ENCODE results near the gene AP5Z1.

AP5Z1 gene

DNA sequence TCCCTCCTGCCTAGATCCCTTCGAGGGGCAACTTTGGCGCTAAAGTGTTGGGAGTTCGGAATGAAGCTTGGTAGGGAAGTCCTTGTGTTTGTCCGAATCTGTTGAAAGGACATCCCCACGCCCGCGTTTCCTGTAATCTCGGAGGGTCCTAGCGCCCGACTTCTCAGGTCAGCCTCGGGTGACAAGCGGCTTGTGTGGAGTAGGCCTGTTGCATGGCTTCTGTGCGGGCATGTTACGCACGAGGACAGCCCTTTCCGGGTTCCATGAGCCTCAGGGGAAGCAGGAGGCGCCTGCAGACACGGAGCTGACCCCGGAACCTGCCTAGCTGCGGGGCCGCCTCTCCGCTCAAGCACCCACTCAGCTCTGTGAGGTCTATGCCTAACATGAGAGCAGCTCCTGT is 28.4 kb upstream of the AP5Z1 start:
- DNase-seq: no peak

GRCh38 chr7:4747746-4748145 is 27.7 kb upstream of the AP5Z1 start:
- no peak for DNase-seq

DNA sequence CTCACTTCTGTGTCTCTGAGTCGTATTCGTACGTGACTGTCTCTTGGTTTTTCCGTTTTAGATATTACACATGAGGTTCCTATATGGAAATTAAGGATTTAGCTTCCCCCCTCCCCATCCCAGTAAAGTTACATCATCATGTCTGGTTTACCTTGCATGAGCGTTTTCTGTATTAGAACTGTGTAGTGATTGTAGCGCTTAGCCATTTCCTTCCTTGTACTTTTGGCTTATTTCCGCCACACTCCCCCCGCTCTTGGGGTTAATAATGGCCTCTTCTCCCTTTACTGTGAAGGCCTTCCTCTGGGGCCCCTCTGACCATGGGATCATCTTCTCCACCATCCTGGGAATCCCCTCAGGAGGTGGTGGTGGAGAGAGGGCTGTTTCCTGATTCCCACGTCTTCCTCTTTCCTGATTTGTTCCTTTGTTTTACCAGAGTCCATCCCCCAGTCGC is 27.2 kb upstream of the AP5Z1 start:
- no peak for DNase-seq

DNA sequence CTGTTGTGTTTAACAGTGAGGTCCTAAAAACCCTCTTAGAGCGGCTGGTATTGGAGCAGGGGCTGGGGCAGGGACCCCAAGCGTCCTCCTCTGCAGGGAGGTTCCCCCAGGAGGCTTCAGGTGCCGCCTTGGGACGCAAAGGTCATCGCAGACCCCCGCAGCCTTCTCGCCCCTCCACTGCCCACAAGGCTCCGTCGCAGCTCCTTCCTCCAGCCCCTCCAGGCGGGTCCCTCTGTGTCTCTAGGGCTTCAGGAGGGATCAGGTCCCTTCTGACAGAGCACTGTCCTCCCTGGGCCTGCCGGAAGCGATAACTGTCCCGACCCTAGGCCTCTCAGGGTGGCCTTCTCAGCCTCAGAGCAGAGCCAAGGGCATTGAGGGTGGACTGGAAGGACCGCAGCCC is 26.1 kb upstream of the AP5Z1 start:
- DNase-seq: no peak

DNA sequence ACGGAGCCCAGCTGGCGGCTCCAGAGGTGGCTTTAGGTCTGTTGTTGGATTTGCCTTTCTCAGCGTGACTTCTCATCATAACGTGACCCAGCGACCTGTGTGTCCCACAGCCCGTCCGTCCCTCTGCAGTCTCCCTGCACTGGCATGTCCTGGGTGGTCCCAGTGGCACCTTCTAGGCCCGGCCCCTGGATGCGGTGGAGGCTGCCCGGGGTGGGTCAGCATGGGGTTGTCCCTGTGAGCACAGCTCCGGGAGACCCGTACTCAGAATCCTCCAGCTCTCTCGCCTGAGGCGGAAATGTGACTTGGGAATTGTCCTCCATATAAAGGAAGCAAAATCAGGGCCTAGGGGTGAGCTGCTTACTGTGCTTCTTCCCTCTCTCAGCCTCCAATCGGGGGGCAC is 25.6 kb upstream of the AP5Z1 start:
- DNase-seq: no peak

GRCh38 chr7:4751398-4751947 is 23.9 kb upstream of the AP5Z1 start:
- no peak for DNase-seq

- peak; percentile 80 for DNase-seq
Observed at GRCh38 chr7:4753598-4754432, 21.6 kb upstream of the AP5Z1 start.

DNA sequence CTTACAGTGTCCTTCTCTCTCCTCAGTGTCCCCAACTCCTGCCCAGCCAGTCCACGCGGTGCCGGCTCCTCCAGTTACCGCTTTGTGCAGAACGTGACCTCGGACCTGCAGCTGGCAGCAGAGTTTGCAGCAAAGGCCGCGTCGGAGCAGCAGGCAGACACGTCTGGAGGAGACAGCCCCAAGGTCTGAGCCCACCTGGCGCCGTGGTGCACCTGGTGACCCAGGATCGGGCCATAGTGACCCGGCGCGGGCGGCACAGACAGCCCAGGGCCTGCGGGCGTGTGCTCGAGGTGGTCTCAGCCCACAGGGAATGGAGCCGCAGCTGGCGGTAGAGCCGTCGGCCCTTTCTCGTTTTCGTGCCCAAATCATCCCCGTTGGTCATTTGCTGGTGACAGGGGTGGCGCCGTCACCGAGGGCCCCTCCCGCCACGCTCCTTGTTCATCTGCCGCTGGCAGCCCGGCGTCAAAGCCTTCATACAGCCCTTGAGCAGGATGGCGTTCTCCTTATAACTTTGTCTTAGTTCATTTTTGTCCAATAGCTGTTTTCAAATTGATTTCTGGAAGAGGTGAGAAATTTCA is 20.9 kb upstream of the AP5Z1 start:
- DNase-seq: no peak

DNA sequence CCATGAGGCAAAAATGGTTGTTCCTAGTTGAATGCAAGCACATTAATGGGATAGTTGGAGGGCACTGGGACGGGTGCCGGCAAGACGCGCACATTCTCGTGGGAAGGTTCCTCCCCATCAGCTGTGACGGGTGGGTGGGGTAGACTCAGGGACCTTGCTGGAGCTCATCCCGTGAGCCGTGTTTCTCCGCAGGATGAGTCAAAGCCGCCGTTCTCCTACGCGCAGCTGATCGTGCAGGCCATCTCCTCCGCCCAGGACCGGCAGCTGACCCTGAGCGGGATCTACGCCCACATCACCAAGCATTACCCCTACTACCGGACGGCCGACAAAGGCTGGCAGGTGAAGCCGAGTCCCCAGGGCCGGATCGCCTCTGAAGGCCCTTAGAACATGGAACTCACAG is 20.4 kb upstream of the AP5Z1 start:
- no peak for DNase-seq

- DNase-seq: no peak
Observed at GRCh38 chr7:4758111-4758510, 17.3 kb upstream of the AP5Z1 start.

DNA sequence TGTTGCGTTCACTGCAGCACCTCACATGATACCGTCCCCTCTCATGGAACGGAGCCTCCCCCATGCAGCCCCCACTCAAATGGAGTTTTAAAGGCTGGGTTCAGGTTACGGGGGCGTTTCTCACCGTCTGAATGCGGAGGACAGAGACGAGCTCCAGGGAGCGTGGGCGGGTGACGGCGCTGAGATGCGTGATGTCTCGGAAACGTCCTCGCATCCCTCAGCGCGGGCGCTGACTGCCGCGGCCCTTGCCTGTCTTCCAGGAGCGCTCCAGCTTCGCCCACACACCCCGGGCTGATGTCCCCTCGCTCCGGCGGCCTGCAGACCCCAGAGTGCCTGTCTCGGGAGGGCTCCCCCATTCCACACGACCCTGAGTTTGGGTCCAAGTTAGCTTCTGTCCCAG is 16.6 kb upstream of the AP5Z1 start:
- DNase-seq: no peak

DNA sequence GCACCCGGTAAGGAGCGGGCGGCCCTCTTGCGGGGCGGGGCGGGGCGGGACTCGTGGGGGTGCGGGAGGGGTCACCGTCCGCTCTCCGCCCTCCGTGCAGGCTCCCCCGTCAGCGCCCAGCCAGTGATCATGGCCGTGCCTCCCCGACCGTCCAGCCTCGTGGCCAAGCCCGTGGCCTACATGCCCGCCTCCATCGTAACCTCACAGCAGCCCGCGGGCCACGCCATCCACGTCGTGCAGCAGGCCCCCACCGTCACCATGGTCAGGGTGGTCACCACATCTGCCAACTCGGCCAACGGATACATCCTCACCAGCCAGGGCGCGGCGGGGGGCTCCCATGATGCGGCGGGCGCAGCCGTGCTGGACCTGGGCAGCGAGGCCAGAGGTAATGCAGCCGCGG is 16.2 kb upstream of the AP5Z1 start:
- no peak for DNase-seq

DNA sequence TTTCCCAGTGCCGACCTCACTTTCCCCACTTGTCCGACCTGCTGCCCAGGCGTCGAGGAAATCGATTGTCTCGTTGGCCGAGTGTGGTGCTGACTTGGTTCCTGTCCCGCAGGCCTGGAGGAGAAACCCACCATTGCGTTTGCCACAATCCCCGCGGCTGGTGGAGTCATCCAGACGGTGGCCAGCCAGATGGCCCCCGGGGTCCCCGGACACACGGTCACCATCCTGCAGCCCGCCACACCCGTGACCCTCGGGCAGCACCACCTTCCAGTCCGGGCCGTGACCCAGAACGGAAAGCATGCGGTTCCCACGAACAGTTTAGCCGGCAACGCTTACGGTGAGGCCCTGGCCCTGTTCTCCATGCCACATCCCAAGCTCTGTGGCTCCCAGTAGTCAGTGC is 14.5 kb upstream of the AP5Z1 start:
- no peak for DNase-seq

GRCh38 chr7:4762121-4763055 is 13.0 kb upstream of the AP5Z1 start:
- DNase-seq: no peak

DNA sequence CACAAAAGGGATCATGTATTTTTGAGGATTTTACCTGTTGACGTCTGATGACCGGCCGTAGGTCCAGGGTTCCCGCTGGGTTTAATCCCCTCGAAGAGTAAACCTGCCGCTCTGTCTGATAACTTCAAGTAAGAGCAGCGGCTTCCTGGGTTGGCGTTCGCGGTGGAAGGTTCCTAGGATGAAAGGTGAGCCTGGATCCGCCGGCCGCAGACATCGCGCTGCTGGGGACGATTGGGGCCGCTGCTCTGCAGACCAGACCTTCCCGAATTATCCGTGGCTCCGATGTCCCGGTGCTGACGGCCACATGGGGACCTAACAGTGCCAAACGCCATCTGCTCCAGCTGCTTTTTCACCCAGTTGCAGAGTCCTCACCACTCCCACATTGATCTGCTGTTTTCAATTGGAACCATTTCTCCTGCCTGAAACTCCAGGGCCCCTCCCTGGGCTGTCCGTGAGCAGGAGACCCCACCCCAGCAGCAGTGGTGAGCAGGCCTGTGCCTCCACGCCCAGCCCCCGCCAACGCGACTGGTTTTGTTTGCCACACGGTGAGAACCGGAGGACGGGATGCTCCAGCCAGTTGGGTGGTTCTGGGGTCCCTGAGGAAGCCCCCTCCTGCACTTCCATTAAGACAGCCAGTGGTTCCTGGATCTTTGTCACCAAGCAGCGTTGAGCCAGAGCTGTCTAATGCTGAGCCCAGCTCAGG is 12.2 kb upstream of the AP5Z1 start:
- DNase-seq: no peak

GRCh38 chr7:4763794-4764185 is 11.6 kb upstream of the AP5Z1 start:
- DNase-seq: no peak

DNA sequence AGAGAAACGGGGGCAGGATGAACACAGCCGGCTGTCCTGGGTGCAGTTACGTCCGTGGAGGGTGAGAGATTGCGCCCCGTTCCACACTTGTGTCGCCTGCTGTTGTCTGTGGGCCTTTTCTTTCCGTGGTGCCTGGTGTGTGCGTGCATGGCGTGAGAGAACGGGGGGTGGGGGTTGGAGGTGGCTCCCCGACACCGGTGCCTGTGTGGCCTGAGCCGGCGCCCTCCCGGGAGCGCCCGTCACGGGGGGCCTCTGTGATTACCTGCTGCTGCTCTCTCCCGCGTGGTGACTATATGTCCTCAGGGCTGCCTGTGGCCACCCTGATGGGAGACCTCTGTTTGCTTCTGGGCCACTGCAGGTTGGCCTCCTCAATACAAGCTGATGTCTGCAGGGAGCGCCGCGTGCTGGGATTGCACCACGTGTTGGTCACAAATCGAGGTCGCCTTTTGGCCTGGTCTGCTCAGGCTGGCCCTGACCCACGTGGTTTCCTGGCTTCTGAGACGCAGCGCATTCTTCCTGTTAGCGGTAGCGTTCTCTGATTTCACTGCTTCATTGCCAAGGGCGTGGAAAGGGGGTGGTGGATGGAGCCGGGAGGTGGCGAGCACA is 10.9 kb upstream of the AP5Z1 start:
- no peak for DNase-seq

DNA sequence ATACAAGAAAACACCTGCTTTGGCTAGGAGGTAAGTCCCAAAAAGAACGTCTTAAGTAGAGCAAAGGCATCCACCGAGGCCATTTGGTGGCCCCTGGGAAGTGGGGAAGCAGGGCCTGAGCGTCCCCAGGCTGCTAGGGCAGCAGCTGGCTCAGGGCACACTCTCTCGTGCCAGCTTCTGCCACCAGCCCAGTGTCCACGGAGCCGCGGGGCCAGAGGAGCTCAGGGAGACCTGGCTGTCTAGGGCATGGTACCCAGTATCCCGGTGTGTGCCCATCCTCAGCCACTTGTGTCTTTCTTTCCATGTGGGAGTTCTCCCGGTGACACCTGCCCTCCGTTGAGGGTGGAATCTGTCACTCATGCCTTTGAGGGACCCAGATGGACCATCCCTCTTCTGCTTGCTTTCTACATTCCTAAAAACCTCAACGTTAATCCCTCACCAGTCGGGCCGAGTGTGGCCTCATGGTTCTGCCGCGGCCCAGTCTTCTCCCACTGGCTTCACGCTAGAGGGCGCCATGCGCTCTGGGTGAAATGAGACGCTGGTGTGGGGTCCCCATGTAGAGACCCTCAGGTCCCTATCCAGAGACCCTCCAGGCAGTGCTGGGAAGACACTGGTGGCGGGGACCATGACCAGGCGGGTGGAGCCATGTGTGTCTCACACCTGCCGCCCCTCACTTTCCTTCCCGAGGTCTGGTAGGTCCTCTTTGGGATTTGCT is 9.5 kb upstream of the AP5Z1 start:
- DNase-seq: no peak

DNA sequence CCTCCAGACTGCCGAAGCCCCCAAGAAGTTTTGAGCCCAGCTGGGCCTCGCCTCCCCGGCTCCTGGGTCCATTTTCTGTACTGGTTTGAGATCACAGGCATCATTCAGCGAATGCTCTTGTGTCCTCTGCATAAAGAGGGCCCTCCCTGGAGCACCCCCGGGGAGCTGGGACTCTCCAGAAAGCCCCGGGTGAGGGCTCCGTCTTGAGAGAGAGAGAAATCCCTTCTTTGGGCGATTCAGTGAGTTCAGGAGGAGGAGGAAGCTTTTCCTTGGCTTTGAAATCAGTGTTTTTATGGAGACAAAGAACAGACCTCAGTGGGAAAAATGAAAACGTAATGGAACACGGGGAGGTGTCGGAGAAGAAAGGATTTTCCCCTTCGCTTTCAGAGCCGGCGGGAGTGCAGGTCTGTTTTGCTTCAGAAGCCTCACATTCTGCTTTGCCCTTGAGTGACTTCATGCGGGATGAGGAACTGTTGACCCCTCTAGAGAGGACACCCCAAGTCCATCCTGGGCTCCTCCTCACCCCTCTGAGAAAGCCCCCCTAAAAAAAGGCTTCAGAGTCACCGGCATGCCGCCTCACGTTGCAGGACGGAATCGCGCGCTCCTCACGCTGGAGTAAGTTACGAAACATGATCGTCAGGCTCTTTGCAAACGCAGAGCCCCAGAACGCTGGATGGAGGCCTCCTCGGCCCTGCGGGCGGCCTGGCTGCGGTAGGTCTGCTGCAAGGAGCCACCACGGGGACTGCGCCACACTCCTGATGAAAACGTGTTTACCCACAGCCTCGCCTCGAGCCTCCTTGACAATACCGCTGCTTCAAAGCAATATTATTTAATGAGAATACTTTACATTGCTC is 8.5 kb upstream of the AP5Z1 start:
- DNase-seq: no peak

All from effector CD8-positive, alpha-beta T cell (primary cell).